ENCODE results near the gene NRXN3. TPM values are rescaled to one million over a fixed set of nuclear protein-coding genes. Genes with fewer than 3 reads are reported as not detected.

Gene NRXN3
- total and polyA plus RNA-seq, 2 donors (not counting 1 experiment from before 2014, with no cell fraction given) = 0.83 to 34.6 TPM

GRCh38 chr14:78501909-78502308 lies 331.7 kb downstream of the NRXN3 start:
- Histone ChIP-seq H3K9ac (ENCODE audit: insufficient read depth, low read length) (no peak overlapping the region), H3K4me1 (ENCODE audit: control insufficient read depth, extremely low read depth, insufficient read depth, low read length) (no peaks in the 10 kb centered on the region), H3K4me2 (ENCODE audit: extremely low read depth, insufficient read depth, low read length) (no peak overlapping the region), H3K36me3 (ENCODE audit: control insufficient read depth, insufficient read depth, low read length) (no peaks in the 10 kb centered on the region), H4K20me1 (ENCODE audit: control insufficient read depth, extremely low read depth, insufficient read depth, low read length) (no peaks in the 10 kb centered on the region), H3K27me3 (ENCODE audit: control insufficient read depth, insufficient read depth, low read length) (no peaks in the 10 kb centered on the region), H3K9me3 (ENCODE audit: control insufficient read depth, insufficient read depth, low read depth, low read length) (no peaks in the 10 kb centered on the region), H2AFZ (ENCODE audit: low read length) (no peak overlapping the region), H3K27ac (ENCODE audit: insufficient read depth, low read length) (no peak overlapping the region), H3K4me3 (replicated peaks in 1 of 4; ENCODE audit: control extremely low read depth in 1 of 4, insufficient read depth in 1 of 4, low read depth in 3 of 4, low read length in 4 of 4) (no peak overlapping the region), H3K79me2 (ENCODE audit: control insufficient read depth, insufficient read depth, low read length) (no peaks in the 10 kb centered on the region)
- DNase-seq (ENCODE audit: low read depth in 2 of 2) = no peak
- TF ChIP-seq EZH2 (IDR thresholded peaks at IDR 0.05; ENCODE audit: low read length, missing control alignments) (no peak), CTCF (conservative IDR thresholded peaks at IDR 0.05 in 1 of 2, IDR thresholded peaks at IDR 0.05 in 1 of 2; ENCODE audit: low read depth in 1 of 2, low read length in 2 of 2) (no peak)

GRCh38 chr14:78508023-78508422 lies 337.9 kb downstream of the NRXN3 start:
- H2AFZ ChIP-seq (ENCODE audit: low read length) = no peak overlapping the region
- TF ChIP-seq CTCF (conservative IDR thresholded peaks at IDR 0.05 in 1 of 2, IDR thresholded peaks at IDR 0.05 in 1 of 2; ENCODE audit: low read depth in 1 of 2, low read length in 2 of 2) (no peak), EZH2 (IDR thresholded peaks at IDR 0.05; ENCODE audit: low read length, missing control alignments) (no peak)
- no peaks in the 10 kb centered on the region for H3K27me3 ChIP-seq (ENCODE audit: control insufficient read depth, insufficient read depth, low read length)
- H3K9ac ChIP-seq (ENCODE audit: insufficient read depth, low read length) = no peak overlapping the region
- no peaks in the 10 kb centered on the region for H3K36me3 ChIP-seq (ENCODE audit: control insufficient read depth, insufficient read depth, low read length)
- no peaks in the 10 kb centered on the region for H3K79me2 ChIP-seq (ENCODE audit: control insufficient read depth, insufficient read depth, low read length)
- no peaks in the 10 kb centered on the region for H3K9me3 ChIP-seq (ENCODE audit: control insufficient read depth, insufficient read depth, low read depth, low read length)
- H3K27ac ChIP-seq (ENCODE audit: insufficient read depth, low read length) = no peak overlapping the region
- no peak for DNase-seq (ENCODE audit: low read depth in 2 of 2)
- no peaks in the 10 kb centered on the region for H3K4me1 ChIP-seq (ENCODE audit: control insufficient read depth, extremely low read depth, insufficient read depth, low read length)
- no peaks in the 10 kb centered on the region for H4K20me1 ChIP-seq (ENCODE audit: control insufficient read depth, extremely low read depth, insufficient read depth, low read length)
- H3K4me3 ChIP-seq (replicated peaks in 1 of 4; ENCODE audit: control extremely low read depth in 1 of 4, insufficient read depth in 1 of 4, low read depth in 3 of 4, low read length in 4 of 4) = no peak overlapping the region
- H3K4me2 ChIP-seq (ENCODE audit: extremely low read depth, insufficient read depth, low read length) = no peak overlapping the region

- Histone ChIP-seq H2AFZ (ENCODE audit: low read length) (no peak overlapping the region), H3K27me3 (ENCODE audit: control insufficient read depth, insufficient read depth, low read length) (no peaks in the 10 kb centered on the region), H3K36me3 (ENCODE audit: control insufficient read depth, insufficient read depth, low read length) (no peaks in the 10 kb centered on the region), H3K79me2 (ENCODE audit: control insufficient read depth, insufficient read depth, low read length) (no peaks in the 10 kb centered on the region), H3K9ac (ENCODE audit: insufficient read depth, low read length) (no peak overlapping the region), H3K9me3 (ENCODE audit: control insufficient read depth, insufficient read depth, low read depth, low read length) (no peaks in the 10 kb centered on the region), H3K27ac (ENCODE audit: insufficient read depth, low read length) (no peak overlapping the region), H3K4me3 (replicated peaks in 1 of 4; ENCODE audit: control extremely low read depth in 1 of 4, insufficient read depth in 1 of 4, low read depth in 3 of 4, low read length in 4 of 4) (no peak overlapping the region), H4K20me1 (ENCODE audit: control insufficient read depth, extremely low read depth, insufficient read depth, low read length) (no peaks in the 10 kb centered on the region), H3K4me2 (ENCODE audit: extremely low read depth, insufficient read depth, low read length) (no peak overlapping the region), H3K4me1 (ENCODE audit: control insufficient read depth, extremely low read depth, insufficient read depth, low read length) (no peaks in the 10 kb centered on the region)
- no peak for DNase-seq (ENCODE audit: low read depth in 2 of 2)
- no peak for TF ChIP-seq CTCF (conservative IDR thresholded peaks at IDR 0.05 in 1 of 2, IDR thresholded peaks at IDR 0.05 in 1 of 2; ENCODE audit: low read depth in 1 of 2, low read length in 2 of 2)
- TF ChIP-seq EZH2 (IDR thresholded peaks at IDR 0.05; ENCODE audit: low read length, missing control alignments) = no peak
Observed at GRCh38 chr14:78509516-78509915, 339.3 kb downstream of the NRXN3 start.

All from fibroblast of lung (primary cell).